AG04450 (cell line): ENCODE measurements around the gene PSMF1. TPM values are rescaled to one million over a fixed set of nuclear protein-coding genes. Genes with fewer than 3 reads are reported as not detected.

Experiments used
- CTCF ChIA-PET: fragments of 300-600, 350-600 bp; formaldehyde crosslinking; extraction: SDS; loops from one replicate; lab custom pipeline; 2022; ENCODE audit warnings: antibody characterized with exemption, inconsistent platforms; lab: Charles Lee
- POLR2A ChIA-PET: fragments of 350-600 bp; formaldehyde crosslinking; extraction: SDS; loops from one replicate; lab custom pipeline; 2021; ENCODE audit warnings: antibody characterized with exemption, inconsistent platforms; lab: Yijun Ruan, JAX
- DNase-seq: peaks from one replicate; pipeline ENCODE4 v3.0.0-alpha.2; 2011; ENCODE audit warnings: low read depth, low spot score
- H3K27ac ChIP-seq: one replicate; pipeline ENCODE4 v1.5.1; 2012; ENCODE audit warnings: low read depth, low read length, control low read depth
- H3K27me3 ChIP-seq: one replicate; pipeline ENCODE4 v1.6.0; 2012; ENCODE audit warnings: low read length; ENCODE audit not compliant: control insufficient read depth, insufficient read depth
- H3K4me3 ChIP-seq: 2 replicates; pipeline ENCODE4 v1.5.1; 2011; ENCODE audit warnings: mild to moderate bottlenecking, low read depth, low read length, control low read depth
- H3K9me3 ChIP-seq: 2 replicates; pipeline ENCODE4 v1.5.1; 2012; ENCODE audit warnings: low read length; ENCODE audit not compliant: control insufficient read depth, insufficient read depth
- polyA plus RNA-seq: library from polyadenylated mRNA; depleted of rRNA; stranded (reverse); fragments of >200 nt; gene quantifications from 2 replicates; pipeline ENCODE4 v1.2.3, GENCODE V29; 2011
- TF ChIP-seq, protein P1 (sequence below): IDR thresholded peaks from 2 replicates; pipeline ENCODE4 v1.5.1; 2011; ENCODE audit warnings: low read depth, low read length, control low read depth, inconsistent platforms

PSMF1 gene
- polyA plus RNA-seq, 1 experiment, result 116 TPM

DNA sequence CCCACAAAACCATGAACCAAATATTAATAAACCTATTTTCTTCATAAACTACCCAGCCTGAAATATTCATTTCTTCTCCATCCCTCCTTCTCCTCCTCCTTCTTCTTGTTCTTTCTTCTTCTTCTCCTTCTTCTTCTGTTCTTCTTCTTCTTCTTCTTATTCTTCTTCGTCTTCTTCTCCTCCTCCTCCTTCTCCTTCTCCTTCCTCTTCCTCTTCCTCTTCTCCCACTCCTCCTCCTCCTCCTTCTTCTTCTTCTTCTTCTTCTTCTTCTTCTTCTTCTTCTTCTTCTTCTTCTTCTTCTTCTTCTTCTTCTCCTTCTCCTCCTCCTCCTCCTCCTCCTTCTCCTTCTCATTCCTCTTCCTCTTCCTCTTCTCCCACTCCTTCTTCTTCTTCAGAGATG lies 71.4 kb downstream of the PSMF1 start:
- Histone ChIP-seq H3K4me3 (no peak overlapping the region), H3K27ac (no peak overlapping the region), H3K9me3 (no peaks in the 10 kb centered on the region), H3K27me3 (peaks cover 28% of the 10 kb centered on the region)
- ChIA-PET POLR2A (interaction anchor here (0.7 kb wide), 1 partner anchor 356 kb away, joined by 5 read pairs; the partner anchor contains the start of gene FAM110A), CTCF (interaction anchor here (0.7 kb wide), 1 partner anchor 16 kb away, joined by 3 read pairs; no protein-coding TSS in a partner anchor)
- DNase-seq, result no peak
- TF ChIP-seq, protein P1, sequence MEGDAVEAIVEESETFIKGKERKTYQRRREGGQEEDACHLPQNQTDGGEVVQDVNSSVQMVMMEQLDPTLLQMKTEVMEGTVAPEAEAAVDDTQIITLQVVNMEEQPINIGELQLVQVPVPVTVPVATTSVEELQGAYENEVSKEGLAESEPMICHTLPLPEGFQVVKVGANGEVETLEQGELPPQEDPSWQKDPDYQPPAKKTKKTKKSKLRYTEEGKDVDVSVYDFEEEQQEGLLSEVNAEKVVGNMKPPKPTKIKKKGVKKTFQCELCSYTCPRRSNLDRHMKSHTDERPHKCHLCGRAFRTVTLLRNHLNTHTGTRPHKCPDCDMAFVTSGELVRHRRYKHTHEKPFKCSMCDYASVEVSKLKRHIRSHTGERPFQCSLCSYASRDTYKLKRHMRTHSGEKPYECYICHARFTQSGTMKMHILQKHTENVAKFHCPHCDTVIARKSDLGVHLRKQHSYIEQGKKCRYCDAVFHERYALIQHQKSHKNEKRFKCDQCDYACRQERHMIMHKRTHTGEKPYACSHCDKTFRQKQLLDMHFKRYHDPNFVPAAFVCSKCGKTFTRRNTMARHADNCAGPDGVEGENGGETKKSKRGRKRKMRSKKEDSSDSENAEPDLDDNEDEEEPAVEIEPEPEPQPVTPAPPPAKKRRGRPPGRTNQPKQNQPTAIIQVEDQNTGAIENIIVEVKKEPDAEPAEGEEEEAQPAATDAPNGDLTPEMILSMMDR, result no peak

DNA sequence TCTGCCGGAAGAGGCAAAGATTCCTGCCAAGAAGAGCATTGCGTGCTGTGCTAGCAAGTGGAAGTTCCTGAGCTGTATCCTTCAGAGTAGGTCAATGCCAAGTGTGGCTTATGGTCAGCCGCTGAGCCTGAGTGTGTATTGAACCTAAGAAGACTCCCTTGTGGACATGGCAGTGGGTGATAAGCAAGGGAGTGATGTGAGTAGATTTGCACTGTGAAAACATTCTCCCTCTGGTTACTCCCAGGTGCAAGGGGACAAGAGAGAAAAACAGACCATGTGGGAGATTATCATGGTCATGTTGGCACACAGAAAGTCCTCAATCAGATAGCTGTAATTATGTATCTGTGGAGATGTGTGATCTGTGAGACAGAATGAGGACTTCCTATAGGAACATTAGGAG lies 72.4 kb downstream of the PSMF1 start:
- no peak overlapping the region for H3K4me3 ChIP-seq
- H3K27ac ChIP-seq, result no peak overlapping the region
- ChIA-PET CTCF (no interaction called here), POLR2A (no interaction called here)
- DNase-seq, result no peak
- TF ChIP-seq, protein P1, result no peak
- H3K9me3 ChIP-seq, result no peaks in the 10 kb centered on the region
- H3K27me3 ChIP-seq, result peaks cover 27% of the 10 kb centered on the region

DNA sequence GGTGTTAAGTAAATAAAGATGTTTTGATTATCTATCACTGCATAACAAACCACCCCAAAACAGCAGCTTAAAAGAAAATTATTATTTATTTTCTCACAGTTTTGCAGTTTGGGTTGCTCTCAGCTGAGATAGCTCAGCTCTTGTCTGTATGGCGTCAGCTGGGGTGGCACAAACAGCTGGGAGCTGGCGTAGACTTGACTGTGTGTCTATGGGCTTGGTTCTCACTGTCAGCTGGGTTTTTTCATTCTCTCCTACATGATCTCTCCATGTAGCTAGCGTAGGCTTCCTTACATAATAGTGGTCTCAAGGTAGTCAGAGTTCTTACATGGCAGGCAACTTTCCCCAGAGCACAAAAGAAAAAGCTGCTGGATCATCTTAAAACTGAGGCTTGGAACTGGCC lies 72.9 kb downstream of the PSMF1 start:
- CTCF ChIA-PET, result interaction anchor here (0.8 to 0.9 kb wide), 2 partner anchors 21 to 245 kb away, joined by 5 to 8 read pairs; no protein-coding TSS in a partner anchor
- DNase-seq, result no peak
- Histone ChIP-seq H3K9me3 (no peaks in the 10 kb centered on the region), H3K27ac (no peak overlapping the region), H3K27me3 (peaks cover 27% of the 10 kb centered on the region), H3K4me3 (no peak overlapping the region)
- POLR2A ChIA-PET, result interaction anchor here (0.6 kb wide), 1 partner anchor 812 kb away, joined by 3 read pairs; no protein-coding TSS in a partner anchor
- TF ChIP-seq, protein P1, result no peak

DNA sequence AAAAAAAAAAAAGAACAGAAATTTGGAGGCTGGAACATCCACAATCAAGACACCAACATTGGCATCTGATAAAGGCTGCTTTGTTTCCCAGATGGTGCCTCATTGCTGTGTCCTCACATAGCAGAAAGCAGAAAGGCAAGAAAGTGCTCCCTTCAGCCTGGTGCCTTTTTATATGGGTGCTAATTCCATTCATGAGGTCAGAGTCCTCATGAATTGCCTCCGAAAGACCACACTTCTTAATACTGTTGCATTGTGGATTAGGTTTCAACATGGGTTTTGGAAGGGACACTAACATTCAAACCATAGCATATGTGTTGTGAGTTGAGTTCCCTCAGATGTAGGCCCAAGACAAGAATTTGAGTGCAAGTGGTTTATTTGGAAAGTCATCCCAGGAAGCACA lies 76.8 kb downstream of the PSMF1 start:
- TF ChIP-seq, protein P1, result no peak
- peaks cover 34% of the 10 kb centered on the region for H3K27me3 ChIP-seq
- POLR2A ChIA-PET, result no interaction called here

DNA sequence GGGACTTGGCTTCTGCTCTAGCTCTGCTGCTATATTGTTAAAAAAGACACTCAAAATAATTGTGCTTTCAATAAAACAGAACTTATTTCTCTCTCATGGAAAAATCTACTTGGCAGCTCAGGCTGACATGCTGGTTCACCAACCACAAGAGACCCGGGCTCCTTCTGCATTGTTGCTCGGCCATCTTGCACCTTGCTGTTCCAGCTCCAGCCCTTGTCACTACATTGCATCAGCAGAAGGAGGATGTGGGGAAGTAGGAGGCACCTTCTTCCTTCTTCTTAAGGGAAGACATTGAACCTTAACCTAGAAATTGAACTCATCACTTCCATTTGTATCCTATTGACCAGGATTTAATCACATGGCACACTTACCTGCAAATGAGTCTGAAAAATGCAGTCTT lies 78.2 kb downstream of the PSMF1 start:
- peaks cover 33% of the 10 kb centered on the region for H3K27me3 ChIP-seq

More for the DNA sequence above, 76.8 kb downstream of the PSMF1 start:
- Histone ChIP-seq H3K27ac (no peak overlapping the region), H3K4me3 (no peak overlapping the region), H3K9me3 (no peaks in the 10 kb centered on the region)
- no peak for DNase-seq
- CTCF ChIA-PET, result no interaction called here

More for the DNA sequence above, 78.2 kb downstream of the PSMF1 start:
- POLR2A ChIA-PET, result no interaction called here
- Histone ChIP-seq H3K4me3 (no peak overlapping the region), H3K9me3 (no peaks in the 10 kb centered on the region), H3K27ac (no peak overlapping the region)
- CTCF ChIA-PET, result interaction anchor here (0.5 to 1.0 kb wide), 2 partner anchors 11 to 376 kb away, joined by 4 to 8 read pairs; no protein-coding TSS in a partner anchor
- TF ChIP-seq, protein P1, result no peak
- no peak for DNase-seq
